ENCODE results near the gene ATP11A. TPM values are rescaled to one million over a fixed set of nuclear protein-coding genes. Genes with fewer than 3 reads are reported as not detected.

The ATP11A gene
- 211 TPM for total RNA-seq (ENCODE audit: unreplicated experiment)
- long read RNA-seq, partial matches to known transcripts, result 1 of 4 reads
- long read RNA-seq, other reads (novel, unspliced or antisense), result 3 of 4 reads

- peaks cover 52% of the 10 kb centered on the region for H3K4me1 Mint-ChIP-seq (ENCODE audit: unreplicated experiment)
- no peak for TF ChIP-seq CTCF (IDR thresholded peaks at IDR 0.05; ENCODE audit: unreplicated experiment)
- H3K27me3 Mint-ChIP-seq (ENCODE audit: unreplicated experiment), result peaks cover 9% of the 10 kb centered on the region
- peak within 1 kb of the TSS; percentile 97 for H3K4me3 Mint-ChIP-seq (ENCODE audit: unreplicated experiment)
- H3K9me3 Mint-ChIP-seq (ENCODE audit: unreplicated experiment), result no peaks in the 10 kb centered on the region
- H3K27ac Mint-ChIP-seq (ENCODE audit: unreplicated experiment), result peak within 1 kb of the TSS; percentile 98
- peaks cover 9% of the 10 kb centered on the region for H3K36me3 Mint-ChIP-seq (ENCODE audit: low read depth, unreplicated experiment)
- DNase-seq (ENCODE audit: low spot score), result peak; percentile 82
These were observed at the start of gene ATP11A for GRCh38 chr13:112689303-112690245. Gene ATP11A (plus strand): TSS chr13:112690038. CDS start chr13:112690417, 379 bp downstream.

- no peaks in the 10 kb centered on the region for H3K36me3 Mint-ChIP-seq (ENCODE audit: low read depth, unreplicated experiment)
- no peak for TF ChIP-seq CTCF (IDR thresholded peaks at IDR 0.05; ENCODE audit: unreplicated experiment)
- H3K27ac Mint-ChIP-seq (ENCODE audit: unreplicated experiment), result no peak overlapping the region
- H3K9me3 Mint-ChIP-seq (ENCODE audit: unreplicated experiment), result no peaks in the 10 kb centered on the region
- no peak overlapping the region for H3K4me3 Mint-ChIP-seq (ENCODE audit: unreplicated experiment)
- DNase-seq (ENCODE audit: low spot score), result no peak
- peaks cover 2% of the 10 kb centered on the region for H3K27me3 Mint-ChIP-seq (ENCODE audit: unreplicated experiment)
- peaks cover 3% of the 10 kb centered on the region for H3K4me1 Mint-ChIP-seq (ENCODE audit: unreplicated experiment)
These were observed 48.3 kb upstream of the ATP11A start for GRCh38 chr13:112641456-112642089.

- Mint-ChIP-seq H3K27ac (ENCODE audit: unreplicated experiment) (no peak overlapping the region), H3K27me3 (ENCODE audit: unreplicated experiment) (peaks cover 2% of the 10 kb centered on the region), H3K4me1 (ENCODE audit: unreplicated experiment) (peaks cover 3% of the 10 kb centered on the region), H3K4me3 (ENCODE audit: unreplicated experiment) (no peak overlapping the region), H3K36me3 (ENCODE audit: low read depth, unreplicated experiment) (no peaks in the 10 kb centered on the region), H3K9me3 (ENCODE audit: unreplicated experiment) (no peaks in the 10 kb centered on the region)
- no peak for DNase-seq (ENCODE audit: low spot score)
- no peak for TF ChIP-seq CTCF (IDR thresholded peaks at IDR 0.05; ENCODE audit: unreplicated experiment)
These were observed 47.8 kb upstream of the ATP11A start for GRCh38 chr13:112642090-112642460.

GRCh38 chr13:112643759-112644459, 45.9 kb upstream of the ATP11A start:
- Mint-ChIP-seq H3K9me3 (ENCODE audit: unreplicated experiment) (no peaks in the 10 kb centered on the region), H3K4me1 (ENCODE audit: unreplicated experiment) (peaks cover 7% of the 10 kb centered on the region), H3K36me3 (ENCODE audit: low read depth, unreplicated experiment) (no peaks in the 10 kb centered on the region), H3K27me3 (ENCODE audit: unreplicated experiment) (peaks cover 2% of the 10 kb centered on the region), H3K4me3 (ENCODE audit: unreplicated experiment) (no peak overlapping the region), H3K27ac (ENCODE audit: unreplicated experiment) (no peak overlapping the region)
- no peak for TF ChIP-seq CTCF (IDR thresholded peaks at IDR 0.05; ENCODE audit: unreplicated experiment)
- no peak for DNase-seq (ENCODE audit: low spot score)

Data from endothelial cell (in vitro differentiated cells).